ENCODE results near the gene PCDHA1.
"Not testable (repeated sequence)": the region's sequence is repeated elsewhere in the genome, so short reads cannot be mapped to it uniquely, and the experiment has no call there.

Gene PCDHA1

DNA sequence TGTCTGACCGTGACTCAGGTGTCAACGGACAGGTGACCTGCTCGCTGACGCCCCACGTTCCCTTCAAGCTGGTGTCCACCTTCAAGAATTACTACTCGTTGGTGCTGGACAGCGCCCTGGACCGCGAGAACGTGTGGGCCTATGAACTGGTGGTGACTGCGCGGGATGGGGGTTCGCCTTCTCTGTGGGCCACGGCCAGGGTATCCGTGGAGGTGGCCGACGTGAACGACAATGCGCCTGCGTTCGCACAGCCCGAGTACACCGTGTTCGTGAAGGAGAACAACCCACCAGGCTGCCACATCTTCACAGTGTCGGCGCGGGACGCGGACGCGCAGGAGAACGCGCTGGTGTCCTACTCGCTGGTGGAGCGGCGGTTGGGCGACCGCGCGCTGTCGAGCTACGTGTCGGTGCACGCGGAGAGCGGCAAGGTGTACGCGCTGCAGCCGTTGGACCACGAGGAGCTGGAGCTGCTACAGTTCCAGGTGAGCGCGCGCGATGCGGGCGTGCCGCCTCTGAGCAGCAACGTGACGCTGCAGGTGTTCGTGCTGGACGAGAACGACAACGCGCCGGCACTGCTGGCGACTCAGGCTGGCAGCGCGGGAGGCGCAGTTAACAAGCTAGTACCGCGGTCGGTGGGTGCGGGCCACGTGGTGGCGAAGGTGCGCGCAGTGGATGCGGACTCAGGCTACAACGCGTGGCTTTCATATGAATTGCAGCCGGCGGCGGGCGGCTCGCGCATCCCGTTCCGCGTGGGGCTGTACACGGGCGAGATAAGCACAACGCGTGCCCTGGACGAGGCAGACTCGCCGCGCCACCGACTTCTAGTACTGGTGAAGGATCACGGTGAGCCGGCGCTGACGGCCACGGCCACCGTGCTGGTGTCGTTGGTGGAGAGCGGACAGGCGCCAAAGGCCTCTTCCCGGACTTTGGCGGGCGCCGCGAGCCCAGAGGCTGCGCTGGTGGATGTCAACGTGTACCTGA is 84.6 kb downstream of the PCDHA1 start:
- TF ChIP-seq, protein P1, sequence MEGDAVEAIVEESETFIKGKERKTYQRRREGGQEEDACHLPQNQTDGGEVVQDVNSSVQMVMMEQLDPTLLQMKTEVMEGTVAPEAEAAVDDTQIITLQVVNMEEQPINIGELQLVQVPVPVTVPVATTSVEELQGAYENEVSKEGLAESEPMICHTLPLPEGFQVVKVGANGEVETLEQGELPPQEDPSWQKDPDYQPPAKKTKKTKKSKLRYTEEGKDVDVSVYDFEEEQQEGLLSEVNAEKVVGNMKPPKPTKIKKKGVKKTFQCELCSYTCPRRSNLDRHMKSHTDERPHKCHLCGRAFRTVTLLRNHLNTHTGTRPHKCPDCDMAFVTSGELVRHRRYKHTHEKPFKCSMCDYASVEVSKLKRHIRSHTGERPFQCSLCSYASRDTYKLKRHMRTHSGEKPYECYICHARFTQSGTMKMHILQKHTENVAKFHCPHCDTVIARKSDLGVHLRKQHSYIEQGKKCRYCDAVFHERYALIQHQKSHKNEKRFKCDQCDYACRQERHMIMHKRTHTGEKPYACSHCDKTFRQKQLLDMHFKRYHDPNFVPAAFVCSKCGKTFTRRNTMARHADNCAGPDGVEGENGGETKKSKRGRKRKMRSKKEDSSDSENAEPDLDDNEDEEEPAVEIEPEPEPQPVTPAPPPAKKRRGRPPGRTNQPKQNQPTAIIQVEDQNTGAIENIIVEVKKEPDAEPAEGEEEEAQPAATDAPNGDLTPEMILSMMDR (conservative IDR thresholded peaks at IDR 0.05; ENCODE audit: low read depth, low read length), result no peak
- no peak overlapping the region for H3K4me3 ChIP-seq (ENCODE audit: low read depth, low read length)
- DNase-seq (ENCODE audit: low read depth), result no peak

DNA sequence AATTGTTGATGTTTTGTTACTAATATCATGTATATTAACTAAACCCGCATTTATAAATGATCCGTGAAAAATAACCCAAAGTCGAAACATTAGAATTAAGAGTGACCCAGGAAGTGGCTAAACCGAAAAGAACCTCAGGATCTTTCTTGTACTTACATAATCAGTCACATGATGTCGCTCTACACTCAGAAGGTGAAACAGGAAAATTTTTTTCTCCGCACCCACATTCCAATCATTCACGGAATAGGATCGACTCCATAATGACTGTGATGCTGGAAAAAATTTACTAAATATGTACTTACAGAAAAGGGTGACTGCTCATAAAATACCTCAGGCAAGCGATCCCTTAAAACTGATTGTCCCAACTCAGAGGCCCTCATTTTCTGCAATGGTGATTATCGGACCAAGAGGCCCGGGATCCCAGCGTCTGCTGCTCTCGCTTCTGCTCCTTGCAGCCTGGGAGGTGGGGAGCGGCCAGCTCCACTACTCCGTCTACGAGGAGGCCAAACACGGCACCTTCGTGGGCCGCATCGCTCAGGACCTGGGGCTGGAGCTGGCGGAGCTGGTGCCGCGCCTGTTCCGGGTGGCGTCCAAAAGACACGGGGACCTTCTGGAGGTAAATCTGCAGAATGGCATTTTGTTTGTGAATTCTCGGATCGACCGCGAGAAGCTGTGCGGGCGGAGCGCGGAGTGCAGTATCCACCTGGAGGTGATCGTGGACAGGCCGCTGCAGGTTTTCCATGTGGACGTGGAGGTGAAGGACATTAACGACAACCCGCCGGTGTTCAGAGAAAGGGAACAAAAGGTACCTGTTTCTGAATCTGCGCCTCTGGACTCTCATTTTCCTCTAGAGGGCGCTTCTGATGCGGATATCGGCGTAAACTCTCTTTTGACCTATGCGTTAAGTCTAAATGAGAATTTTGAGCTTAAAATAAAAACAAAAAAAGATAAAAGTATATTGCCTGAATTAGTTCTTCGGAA is 89.4 kb downstream of the PCDHA1 start, which contains the start of gene PCDHA12:
Gene PCDHA12, plus strand, starts transcription at position 224 of the 981 bp plus-strand sequence. Its CDS starts 165 bp downstream, at position 389.
- no peak within 1 kb of the TSS for H3K4me3 ChIP-seq (ENCODE audit: low read depth, low read length)
- TF ChIP-seq, protein P1 (conservative IDR thresholded peaks at IDR 0.05; ENCODE audit: low read depth, low read length), result no peak
- DNase-seq (ENCODE audit: low read depth), result no peak

DNA sequence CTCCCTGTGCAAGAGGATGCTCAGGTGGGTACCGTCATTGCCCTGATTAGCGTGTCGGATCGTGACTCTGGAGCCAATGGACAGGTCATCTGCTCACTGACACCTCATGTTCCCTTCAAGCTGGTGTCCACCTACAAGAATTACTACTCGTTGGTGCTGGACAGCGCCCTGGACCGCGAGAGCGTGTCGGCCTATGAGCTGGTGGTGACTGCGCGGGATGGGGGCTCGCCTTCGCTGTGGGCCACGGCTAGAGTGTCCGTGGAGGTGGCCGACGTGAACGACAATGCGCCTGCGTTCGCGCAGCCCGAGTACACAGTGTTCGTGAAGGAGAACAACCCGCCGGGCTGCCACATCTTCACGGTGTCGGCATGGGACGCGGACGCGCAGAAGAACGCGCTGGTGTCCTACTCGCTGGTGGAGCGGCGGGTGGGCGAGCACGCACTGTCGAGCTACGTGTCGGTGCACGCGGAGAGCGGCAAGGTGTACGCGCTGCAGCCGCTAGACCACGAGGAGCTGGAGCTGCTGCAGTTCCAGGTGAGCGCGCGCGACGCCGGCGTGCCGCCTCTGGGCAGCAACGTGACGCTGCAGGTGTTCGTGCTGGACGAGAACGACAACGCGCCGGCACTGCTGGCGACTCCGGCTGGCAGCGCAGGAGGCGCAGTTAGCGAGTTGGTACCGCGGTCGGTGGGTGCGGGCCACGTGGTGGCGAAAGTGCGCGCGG is 90.8 kb downstream of the PCDHA1 start:
- not testable (repeated sequence) for DNase-seq (ENCODE audit: low read depth); H3K4me3 ChIP-seq (ENCODE audit: low read depth, low read length)

DNA sequence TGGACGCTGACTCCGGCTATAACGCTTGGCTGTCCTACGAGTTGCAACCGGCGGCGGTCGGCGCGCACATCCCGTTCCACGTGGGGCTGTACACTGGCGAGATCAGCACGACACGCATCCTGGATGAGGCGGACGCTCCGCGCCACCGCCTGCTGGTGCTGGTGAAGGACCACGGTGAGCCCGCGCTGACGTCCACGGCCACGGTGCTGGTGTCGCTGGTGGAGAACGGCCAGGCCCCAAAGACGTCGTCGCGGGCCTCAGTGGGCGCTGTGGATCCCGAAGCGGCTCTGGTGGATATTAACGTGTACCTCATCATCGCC is 91.3 kb downstream of the PCDHA1 start:
- H3K4me3 ChIP-seq (ENCODE audit: low read depth, low read length), result no peak overlapping the region
- no peak for DNase-seq (ENCODE audit: low read depth)
- TF ChIP-seq, protein P1 (conservative IDR thresholded peaks at IDR 0.05; ENCODE audit: low read depth, low read length), result no peak

DNA sequence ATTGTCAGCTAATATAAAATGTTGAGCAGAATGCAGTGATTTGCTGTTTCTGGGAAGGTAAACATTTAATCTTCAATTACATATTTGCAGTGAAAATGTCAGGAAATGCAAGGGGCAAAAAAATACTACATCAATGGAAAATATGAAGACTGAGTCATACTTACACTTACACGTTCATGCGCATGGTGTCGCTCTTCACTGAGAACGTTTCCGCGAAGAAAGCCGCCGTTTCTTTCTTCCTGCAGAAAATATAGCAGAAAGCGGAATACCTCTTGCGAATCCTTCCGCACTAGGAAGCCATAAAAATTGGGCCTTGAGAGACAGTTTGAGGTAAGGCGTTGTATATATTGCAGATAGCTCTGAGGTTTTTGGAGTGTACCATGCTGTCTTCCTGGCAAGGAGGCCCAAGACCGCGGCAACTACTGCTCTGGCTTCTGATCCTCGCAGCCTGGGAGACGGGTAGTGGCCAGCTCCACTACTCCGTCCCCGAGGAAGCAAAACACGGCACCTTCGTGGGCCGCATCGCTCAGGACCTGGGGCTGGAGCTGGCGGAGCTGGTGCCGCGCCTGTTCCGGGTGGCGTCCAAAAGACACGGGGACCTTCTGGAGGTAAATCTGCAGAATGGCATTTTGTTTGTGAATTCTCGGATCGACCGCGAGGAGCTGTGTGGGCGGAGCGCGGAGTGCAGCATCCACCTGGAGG is 96.1 kb downstream of the PCDHA1 start, which contains the start of gene PCDHA13:
Gene PCDHA13, plus strand, starts transcription at position 236 of the 702 bp plus-strand sequence. Its CDS starts 145 bp downstream, at position 381.
- no peak for DNase-seq (ENCODE audit: low read depth)
- H3K4me3 ChIP-seq (ENCODE audit: low read depth, low read length), result no peak within 1 kb of the TSS
- TF ChIP-seq, protein P1 (conservative IDR thresholded peaks at IDR 0.05; ENCODE audit: low read depth, low read length), result no peak

DNA sequence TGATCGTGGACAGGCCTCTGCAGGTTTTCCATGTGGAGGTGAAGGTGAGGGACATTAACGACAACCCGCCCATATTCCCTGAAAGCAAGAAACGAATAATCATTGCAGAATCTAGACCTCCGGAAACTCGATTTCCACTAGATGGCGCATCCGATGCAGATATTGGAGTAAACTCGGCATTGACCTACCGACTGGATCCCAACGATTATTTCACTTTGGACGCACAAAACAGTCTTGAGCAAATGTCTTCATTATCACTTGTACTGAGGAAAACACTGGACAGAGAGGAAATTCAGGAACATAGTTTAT is 96.6 kb downstream of the PCDHA1 start:
- H3K4me3 ChIP-seq (ENCODE audit: low read depth, low read length), result no peak overlapping the region
- no peak for DNase-seq (ENCODE audit: low read depth)

More for the DNA sequence above, 96.6 kb downstream of the PCDHA1 start:
- TF ChIP-seq, protein P1 (conservative IDR thresholded peaks at IDR 0.05; ENCODE audit: low read depth, low read length), result no peak

Measured in choroid plexus epithelial cell (primary cell).